Panc1 (cell line): ENCODE results near the gene RAI1. TPM values are rescaled to one million over a fixed set of nuclear protein-coding genes. Genes with fewer than 3 reads are reported as not detected.

Source experiments
- ATAC-seq: fragments of 200-7000 bp; cut with Tn5 transposase; 2 replicates; pipeline ENCODE4 v1.9.1; 2020; ENCODE audit warnings: mild to moderate bottlenecking, moderate library complexity
- BruUV-seq: library from RNA; stranded (reverse); fragments of 400-500 nt; replicated peaks from 2 replicates; lab custom pipeline; 2021; lab: Mats Ljungman, UMichigan
- CTCF ChIA-PET: fragments of 300-600 bp; sonication (Branson Sonifier 250); formaldehyde crosslinking; loops from one replicate; lab custom pipeline; 2022; ENCODE audit warnings: antibody characterized with exemption; lab: Charles Lee
- POLR2A ChIA-PET: fragments of 300-600 bp; sonication (Branson Sonifier 250); formaldehyde crosslinking; loops from one replicate; lab custom pipeline; 2022; ENCODE audit warnings: antibody characterized with exemption; lab: Charles Lee
- DNase-seq: peaks from one replicate; pipeline ENCODE4 v3.0.0-alpha.2; 2010; ENCODE audit warnings: low read depth, low spot score
- H3K27ac ChIP-seq: 2 replicates; pipeline ENCODE4 v1.5.1; 2011; ENCODE audit warnings: mild to moderate bottlenecking, low read length, inconsistent platforms
- H3K27me3 ChIP-seq: fragments of 200-500 bp; sonication (Bioruptor generic); 2 replicates; pipeline ENCODE4 v1.6.0; 2014; ENCODE audit warnings: low read length, inconsistent platforms; ENCODE audit not compliant: control insufficient read depth, insufficient read depth
- H3K36me3 ChIP-seq: fragments of 200-500 bp; sonication (Bioruptor generic); 2 replicates; pipeline ENCODE4 v1.5.1; 2014; ENCODE audit warnings: inconsistent platforms, mild to moderate bottlenecking, low read length, moderate library complexity; ENCODE audit not compliant: control insufficient read depth, insufficient read depth
- H3K4me1 ChIP-seq: 2 replicates; pipeline ENCODE4 v1.5.1; 2011; ENCODE audit warnings: inconsistent platforms, mild to moderate bottlenecking, low read length, moderate library complexity; ENCODE audit not compliant: control insufficient read depth, insufficient read depth
- H3K4me3 ChIP-seq, 2 experiments: 2 replicates each; pipeline ENCODE4 v1.5.1; 2011 to 2012; ENCODE audit warnings: low read depth in 2 of 2, low read length in 2 of 2, mild to moderate bottlenecking in 2 of 2, inconsistent platforms in 1 of 2, moderate library complexity in 1 of 2
- H3K9me3 ChIP-seq: fragments of 200-500 bp; sonication (Bioruptor generic); 2 replicates; pipeline ENCODE4 v1.5.1; 2014; ENCODE audit warnings: low read depth, mild to moderate bottlenecking, inconsistent platforms, low read length, moderate library complexity; ENCODE audit not compliant: control insufficient read depth, insufficient read depth
- POLR2AphosphoS5 ChIP-seq: IDR thresholded peaks from 2 replicates; pipeline ENCODE4 v1.6.1; 2012; ENCODE audit warnings: mild to moderate bottlenecking, low read depth, low read length, moderate library complexity
- SIN3A ChIP-seq: IDR thresholded peaks from 2 replicates; pipeline ENCODE4 v1.6.1; 2012; ENCODE audit warnings: low read depth, mild to moderate bottlenecking, low read length, moderate library complexity, borderline replicate concordance; ENCODE audit not compliant: insufficient read depth
- TCF7L2 ChIP-seq: IDR thresholded peaks from 2 replicates; pipeline ENCODE4 v1.6.1; 2011; ENCODE audit warnings: mild to moderate bottlenecking, low read depth, low read length, inconsistent platforms
- in situ Hi-C: cut with HindIII; loops from 2 replicates; pipeline ENCODE4 v1.10.0; 2016; ENCODE audit warnings: low sequenced_read_pairs, low pct_unique_long_range_greater_than_20kb
- intact Hi-C: fragments of 100-400 bp; cut with micrococcal nuclease; formaldehyde crosslinking; loops from one replicate; pipeline ENCODE4 v1.10.0; 2022; ENCODE audit not compliant: unreplicated experiment
- total RNA-seq: library from RNA; stranded (reverse); gene quantifications from one replicate; pipeline ENCODE4 v1.2.1, GENCODE V29; 2021; ENCODE audit not compliant: unreplicated experiment
- TF ChIP-seq, protein P1 (sequence below): fragments of 450-650 bp; IDR thresholded peaks from 2 replicates; pipeline ENCODE4 v1.5.1; 2017; ENCODE audit warnings: mild to moderate bottlenecking
- TF ChIP-seq, protein P2 (sequence below), 2 experiments: IDR thresholded peaks; 2 replicates each; pipeline ENCODE4 v1.6.1; 2011 to 2012; ENCODE audit warnings: low read depth in 2 of 2, control low read depth in 1 of 2, low read length in 1 of 2, mild to moderate bottlenecking in 1 of 2, moderate library complexity in 1 of 2; ENCODE audit not compliant: insufficient read depth in 1 of 2

The RAI1 gene
- total RNA-seq, 1 experiment from 2014 or later = 51.0 TPM

DNA sequence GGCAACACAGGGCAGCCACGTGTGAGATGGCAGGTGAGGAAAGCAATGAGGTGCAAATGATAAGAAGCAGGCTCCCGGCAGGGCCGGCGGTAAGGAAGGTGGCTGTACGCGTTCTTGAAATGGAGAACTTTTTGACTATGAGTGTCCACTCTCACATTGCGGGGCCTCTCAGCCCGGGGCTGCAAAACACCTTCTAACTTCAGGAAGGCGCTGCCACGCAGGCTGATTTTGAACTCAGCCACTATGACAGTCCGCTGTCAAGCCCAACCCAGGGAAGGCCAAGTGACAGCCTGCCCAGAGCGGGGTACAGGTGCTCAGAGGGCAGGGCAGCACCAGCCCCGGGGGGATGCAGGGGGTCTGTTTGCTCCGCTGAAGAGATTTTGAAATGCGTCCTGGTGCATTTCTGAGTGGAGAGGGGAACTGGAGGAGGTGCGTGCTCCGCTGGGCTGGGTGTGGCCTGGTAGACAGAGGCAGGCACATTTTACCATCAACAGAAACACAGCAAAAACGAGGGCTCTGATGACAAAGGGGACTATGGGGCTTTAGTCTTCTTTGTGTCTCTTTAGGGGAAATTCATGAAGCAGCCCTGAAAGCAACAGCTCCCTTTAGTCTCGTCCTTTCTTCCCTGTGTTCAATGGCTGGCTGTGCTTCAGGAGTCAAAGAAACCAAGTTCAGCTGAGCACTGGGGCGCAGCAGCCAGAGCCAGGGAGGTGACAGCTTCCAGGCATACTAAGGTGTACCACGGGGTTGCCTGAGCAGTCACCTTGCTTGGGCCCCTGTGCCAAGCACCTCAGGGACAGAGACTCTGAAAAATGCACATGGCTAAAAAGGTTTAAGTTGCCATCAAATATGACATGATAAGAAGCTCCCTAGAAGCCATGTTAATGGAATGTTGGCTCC, 170.1 kb downstream of the RAI1 start:
- Histone ChIP-seq H3K4me1 (peaks cover 13% of the 10 kb centered on the region), H3K27me3 (no peaks in the 10 kb centered on the region), H3K4me3 (no peak overlapping the region), H3K27ac (no peak overlapping the region), H3K9me3 (no peaks in the 10 kb centered on the region), H3K36me3 (no peaks in the 10 kb centered on the region)
- intact Hi-C loops (no loop called here), in situ Hi-C loops (no loop called here)
- ATAC-seq (no peak), DNase-seq (no peak)
- ChIA-PET POLR2A (no interaction called here), CTCF (no interaction called here)
- no TSS peak for BruUV-seq
- TF ChIP-seq, protein P1, sequence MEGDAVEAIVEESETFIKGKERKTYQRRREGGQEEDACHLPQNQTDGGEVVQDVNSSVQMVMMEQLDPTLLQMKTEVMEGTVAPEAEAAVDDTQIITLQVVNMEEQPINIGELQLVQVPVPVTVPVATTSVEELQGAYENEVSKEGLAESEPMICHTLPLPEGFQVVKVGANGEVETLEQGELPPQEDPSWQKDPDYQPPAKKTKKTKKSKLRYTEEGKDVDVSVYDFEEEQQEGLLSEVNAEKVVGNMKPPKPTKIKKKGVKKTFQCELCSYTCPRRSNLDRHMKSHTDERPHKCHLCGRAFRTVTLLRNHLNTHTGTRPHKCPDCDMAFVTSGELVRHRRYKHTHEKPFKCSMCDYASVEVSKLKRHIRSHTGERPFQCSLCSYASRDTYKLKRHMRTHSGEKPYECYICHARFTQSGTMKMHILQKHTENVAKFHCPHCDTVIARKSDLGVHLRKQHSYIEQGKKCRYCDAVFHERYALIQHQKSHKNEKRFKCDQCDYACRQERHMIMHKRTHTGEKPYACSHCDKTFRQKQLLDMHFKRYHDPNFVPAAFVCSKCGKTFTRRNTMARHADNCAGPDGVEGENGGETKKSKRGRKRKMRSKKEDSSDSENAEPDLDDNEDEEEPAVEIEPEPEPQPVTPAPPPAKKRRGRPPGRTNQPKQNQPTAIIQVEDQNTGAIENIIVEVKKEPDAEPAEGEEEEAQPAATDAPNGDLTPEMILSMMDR = no peak
- no peak for TF ChIP-seq POLR2AphosphoS5

DNA sequence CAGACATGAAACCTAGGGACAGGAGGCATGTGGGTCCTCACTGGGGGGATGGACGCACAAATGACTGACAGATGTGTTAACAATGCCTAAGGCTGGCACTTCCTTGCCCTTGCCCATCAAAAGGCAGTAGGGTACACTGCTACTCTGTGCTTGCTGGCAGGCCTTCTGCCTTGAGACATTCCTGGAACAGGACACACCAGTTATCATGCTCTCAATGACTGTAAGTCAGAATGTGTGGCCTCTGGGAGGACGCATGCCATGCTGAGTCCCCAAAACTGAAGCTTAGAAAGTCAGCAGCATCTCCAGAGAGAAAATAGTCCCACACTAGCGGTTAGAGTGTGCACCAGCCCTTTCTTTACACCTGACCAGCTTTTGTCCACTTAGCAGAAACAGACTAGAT, 171.7 kb downstream of the RAI1 start:
- TF ChIP-seq, protein P2, sequence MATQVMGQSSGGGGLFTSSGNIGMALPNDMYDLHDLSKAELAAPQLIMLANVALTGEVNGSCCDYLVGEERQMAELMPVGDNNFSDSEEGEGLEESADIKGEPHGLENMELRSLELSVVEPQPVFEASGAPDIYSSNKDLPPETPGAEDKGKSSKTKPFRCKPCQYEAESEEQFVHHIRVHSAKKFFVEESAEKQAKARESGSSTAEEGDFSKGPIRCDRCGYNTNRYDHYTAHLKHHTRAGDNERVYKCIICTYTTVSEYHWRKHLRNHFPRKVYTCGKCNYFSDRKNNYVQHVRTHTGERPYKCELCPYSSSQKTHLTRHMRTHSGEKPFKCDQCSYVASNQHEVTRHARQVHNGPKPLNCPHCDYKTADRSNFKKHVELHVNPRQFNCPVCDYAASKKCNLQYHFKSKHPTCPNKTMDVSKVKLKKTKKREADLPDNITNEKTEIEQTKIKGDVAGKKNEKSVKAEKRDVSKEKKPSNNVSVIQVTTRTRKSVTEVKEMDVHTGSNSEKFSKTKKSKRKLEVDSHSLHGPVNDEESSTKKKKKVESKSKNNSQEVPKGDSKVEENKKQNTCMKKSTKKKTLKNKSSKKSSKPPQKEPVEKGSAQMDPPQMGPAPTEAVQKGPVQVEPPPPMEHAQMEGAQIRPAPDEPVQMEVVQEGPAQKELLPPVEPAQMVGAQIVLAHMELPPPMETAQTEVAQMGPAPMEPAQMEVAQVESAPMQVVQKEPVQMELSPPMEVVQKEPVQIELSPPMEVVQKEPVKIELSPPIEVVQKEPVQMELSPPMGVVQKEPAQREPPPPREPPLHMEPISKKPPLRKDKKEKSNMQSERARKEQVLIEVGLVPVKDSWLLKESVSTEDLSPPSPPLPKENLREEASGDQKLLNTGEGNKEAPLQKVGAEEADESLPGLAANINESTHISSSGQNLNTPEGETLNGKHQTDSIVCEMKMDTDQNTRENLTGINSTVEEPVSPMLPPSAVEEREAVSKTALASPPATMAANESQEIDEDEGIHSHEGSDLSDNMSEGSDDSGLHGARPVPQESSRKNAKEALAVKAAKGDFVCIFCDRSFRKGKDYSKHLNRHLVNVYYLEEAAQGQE (IDR thresholded peaks at IDR 0.05; ENCODE audit: insufficient read depth in 1 of 2, low read depth in 2 of 2, low read length in 1 of 2) = no peak
- no peak for TF ChIP-seq TCF7L2
- no peak for TF ChIP-seq SIN3A
- TF ChIP-seq, protein P1 = no peak
- TF ChIP-seq POLR2AphosphoS5 = no peak
- Histone ChIP-seq H3K4me1 (peaks cover 13% of the 10 kb centered on the region), H3K9me3 (no peaks in the 10 kb centered on the region), H3K27me3 (no peaks in the 10 kb centered on the region), H3K36me3 (no peaks in the 10 kb centered on the region), H3K4me3 (no peak overlapping the region), H3K27ac (no peak overlapping the region)
- ChIA-PET CTCF (no interaction called here), POLR2A (no interaction called here)
- ATAC-seq = no peak
- no TSS peak for BruUV-seq
- intact Hi-C loops (no loop called here), in situ Hi-C loops (no loop called here)
- DNase-seq = no peak
